Measurements from ENCODE around the gene NCF2. TPM values are rescaled to one million over a fixed set of nuclear protein-coding genes. Genes with fewer than 3 reads are reported as not detected.
"Not testable (repeated sequence)": the region's sequence is repeated elsewhere in the genome, so short reads cannot be mapped to it uniquely, and the experiment has no call there.

NCF2 gene
- total and polyA plus RNA-seq, 4 donors: 1.2 to 15.1 (median 7.5) TPM

- TF ChIP-seq, protein P1, sequence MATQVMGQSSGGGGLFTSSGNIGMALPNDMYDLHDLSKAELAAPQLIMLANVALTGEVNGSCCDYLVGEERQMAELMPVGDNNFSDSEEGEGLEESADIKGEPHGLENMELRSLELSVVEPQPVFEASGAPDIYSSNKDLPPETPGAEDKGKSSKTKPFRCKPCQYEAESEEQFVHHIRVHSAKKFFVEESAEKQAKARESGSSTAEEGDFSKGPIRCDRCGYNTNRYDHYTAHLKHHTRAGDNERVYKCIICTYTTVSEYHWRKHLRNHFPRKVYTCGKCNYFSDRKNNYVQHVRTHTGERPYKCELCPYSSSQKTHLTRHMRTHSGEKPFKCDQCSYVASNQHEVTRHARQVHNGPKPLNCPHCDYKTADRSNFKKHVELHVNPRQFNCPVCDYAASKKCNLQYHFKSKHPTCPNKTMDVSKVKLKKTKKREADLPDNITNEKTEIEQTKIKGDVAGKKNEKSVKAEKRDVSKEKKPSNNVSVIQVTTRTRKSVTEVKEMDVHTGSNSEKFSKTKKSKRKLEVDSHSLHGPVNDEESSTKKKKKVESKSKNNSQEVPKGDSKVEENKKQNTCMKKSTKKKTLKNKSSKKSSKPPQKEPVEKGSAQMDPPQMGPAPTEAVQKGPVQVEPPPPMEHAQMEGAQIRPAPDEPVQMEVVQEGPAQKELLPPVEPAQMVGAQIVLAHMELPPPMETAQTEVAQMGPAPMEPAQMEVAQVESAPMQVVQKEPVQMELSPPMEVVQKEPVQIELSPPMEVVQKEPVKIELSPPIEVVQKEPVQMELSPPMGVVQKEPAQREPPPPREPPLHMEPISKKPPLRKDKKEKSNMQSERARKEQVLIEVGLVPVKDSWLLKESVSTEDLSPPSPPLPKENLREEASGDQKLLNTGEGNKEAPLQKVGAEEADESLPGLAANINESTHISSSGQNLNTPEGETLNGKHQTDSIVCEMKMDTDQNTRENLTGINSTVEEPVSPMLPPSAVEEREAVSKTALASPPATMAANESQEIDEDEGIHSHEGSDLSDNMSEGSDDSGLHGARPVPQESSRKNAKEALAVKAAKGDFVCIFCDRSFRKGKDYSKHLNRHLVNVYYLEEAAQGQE (IDR thresholded peaks at IDR 0.05): no peak
- H3K36me3 ChIP-seq (ENCODE audit: control insufficient read depth in 4 of 4, insufficient read depth in 3 of 4, low read depth in 1 of 4, low read length in 3 of 4): peaks cover 4 to 24% (median 18%) of the 10 kb centered on the region in 4 donors
- no peak overlapping the region for H3K4me3 ChIP-seq (ENCODE audit: low read depth in 1 of 3, low read length in 3 of 3)
- no peaks in the 10 kb centered on the region for H3K9me3 ChIP-seq (ENCODE audit: control insufficient read depth in 4 of 4, low read length in 3 of 4)
- H3K27ac ChIP-seq (ENCODE audit: low read depth in 1 of 2, low read length in 2 of 2): no peak overlapping the region
- DNase-seq (ENCODE audit: low spot score): no peak
- H3K9ac ChIP-seq (ENCODE audit: low read depth in 1 of 2, low read length in 2 of 2): no peak overlapping the region
- no peaks in the 10 kb centered on the region for H3K27me3 ChIP-seq (ENCODE audit: control insufficient read depth in 4 of 4, insufficient read depth in 4 of 4, low read length in 3 of 4)
- peaks cover 1 to 30% (median 26%) of the 10 kb centered on the region in 4 donors for H3K4me1 ChIP-seq (ENCODE audit: control insufficient read depth in 4 of 4, insufficient read depth in 4 of 4, low read length in 3 of 4)
These were observed 38.3 kb upstream of the NCF2 start for GRCh38 chr1:183628537-183628936.

GRCh38 chr1:183626236-183626635 is 36.0 kb upstream of the NCF2 start:
- H3K4me3 ChIP-seq (ENCODE audit: low read depth in 1 of 3, low read length in 3 of 3); H3K9me3 ChIP-seq (ENCODE audit: control insufficient read depth in 4 of 4, low read length in 3 of 4); DNase-seq (ENCODE audit: low spot score); H3K27me3 ChIP-seq (ENCODE audit: control insufficient read depth in 4 of 4, insufficient read depth in 4 of 4, low read length in 3 of 4); H3K9ac ChIP-seq (ENCODE audit: low read depth in 1 of 2, low read length in 2 of 2): not testable (repeated sequence)
- 10% methylated on average over 3 of the region's 3 CpGs for WGBS
- H3K27ac ChIP-seq (ENCODE audit: low read depth in 1 of 2, low read length in 2 of 2): peak overlapping the region in 1 of 2 donors; percentile 32
- H3K36me3 ChIP-seq (ENCODE audit: control insufficient read depth in 4 of 4, insufficient read depth in 3 of 4, low read depth in 1 of 4, low read length in 3 of 4): peaks cover 4 to 24% (median 18%) of the 10 kb centered on the region in 4 donors
- peaks cover 0 to 18% (median 13%) of the 10 kb centered on the region in 4 donors for H3K4me1 ChIP-seq (ENCODE audit: control insufficient read depth in 4 of 4, insufficient read depth in 4 of 4, low read length in 3 of 4)

GRCh38 chr1:183622884-183623785 is 32.9 kb upstream of the NCF2 start:
- peak; percentile 41 for DNase-seq (ENCODE audit: low spot score)
- no peak overlapping the region for H3K4me3 ChIP-seq (ENCODE audit: low read depth in 1 of 3, low read length in 3 of 3)
- H3K9me3 ChIP-seq (ENCODE audit: control insufficient read depth in 4 of 4, low read length in 3 of 4): no peaks in the 10 kb centered on the region
- peaks cover 0 to 18% (median 13%) of the 10 kb centered on the region in 4 donors for H3K4me1 ChIP-seq (ENCODE audit: control insufficient read depth in 4 of 4, insufficient read depth in 4 of 4, low read length in 3 of 4)
- H3K27me3 ChIP-seq (ENCODE audit: control insufficient read depth in 4 of 4, insufficient read depth in 4 of 4, low read length in 3 of 4): no peaks in the 10 kb centered on the region
- no peak overlapping the region for H3K27ac ChIP-seq (ENCODE audit: low read depth in 1 of 2, low read length in 2 of 2)
- H3K9ac ChIP-seq (ENCODE audit: low read depth in 1 of 2, low read length in 2 of 2): no peak overlapping the region
- WGBS: 55% methylated on average over 10 of the region's 10 CpGs
- peaks cover 0 to 4% (median 1%) of the 10 kb centered on the region in 4 donors for H3K36me3 ChIP-seq (ENCODE audit: control insufficient read depth in 4 of 4, insufficient read depth in 3 of 4, low read depth in 1 of 4, low read length in 3 of 4)
- TF ChIP-seq RAD21 (IDR thresholded peaks at IDR 0.05): peak; percentile 88 to 90
- TF ChIP-seq ATF3 (IDR thresholded peaks at IDR 0.05): no peak
- TF ChIP-seq CTCF (IDR thresholded peaks at IDR 0.05; ENCODE audit: low read depth, low read length, missing input control): peak; percentile 70
